ENCODE results near the gene OR51F1. TPM values are rescaled to one million over a fixed set of nuclear protein-coding genes. Genes with fewer than 3 reads are reported as not detected.

OR51F1 gene
- total and polyA plus RNA-seq, 2 of the 4 experiments (the other 2 are of a cell fraction), result not detected

- H3K36me3 ChIP-seq (ENCODE audit: control insufficient read depth, insufficient read depth, low read length), result no peaks in the 10 kb centered on the region
- no peak for ATAC-seq (ENCODE audit: low read depth)
- CTCF ChIA-PET, result no interaction called here
- no peaks in the 10 kb centered on the region; the same call in 1 of the 2 replicates for H3K27me3 ChIP-seq (ENCODE audit: control insufficient read depth, insufficient read depth, low read length)
- no TSS peak for BruUV-seq (replicated peaks)
- H3K56ac ChIP-seq (ENCODE audit: extremely low read depth, insufficient read depth, low read length), result no peak overlapping the region
- dilution Hi-C loops (cut with HindIII; ENCODE audit: low sequenced_read_pairs, unreplicated experiment) (no loop called here), intact Hi-C loops (cut with micrococcal nuclease) (no loop called here), in situ Hi-C loops (cut with MboI; ENCODE audit: low sequenced_read_pairs) (no loop called here)
- no peak overlapping the region for H4K91ac ChIP-seq (ENCODE audit: insufficient read depth, low read depth, low read length)
- no peak for DNase-seq
- H2AK5ac ChIP-seq (ENCODE audit: low read depth, low read length), result no peak overlapping the region
- TF ChIP-seq CHD1 (IDR thresholded peaks at IDR 0.05; ENCODE audit: low read depth, low read length) (no peak), RCOR1 (IDR thresholded peaks at IDR 0.05; ENCODE audit: insufficient replicate concordance, low read length) (no peak), MAFK (IDR thresholded peaks at IDR 0.05; ENCODE audit: low read depth, low read length) (no peak), MAZ (IDR thresholded peaks at IDR 0.05; ENCODE audit: borderline replicate concordance, low read depth, low read length) (no peak), NFE2L2 (IDR thresholded peaks at IDR 0.05; ENCODE audit: low read depth, low read length) (no peak), RFX5 (IDR thresholded peaks at IDR 0.05; ENCODE audit: low read depth, low read length) (no peak), ELK1 (IDR thresholded peaks at IDR 0.05; ENCODE audit: borderline replicate concordance, low read depth, low read length) (no peak), RAD21 (IDR thresholded peaks at IDR 0.05; ENCODE audit: low read length) (no peak), CEBPB (IDR thresholded peaks at IDR 0.05; ENCODE audit: low read depth, low read length) (no peak), USF2 (IDR thresholded peaks at IDR 0.05; ENCODE audit: low read depth, low read length) (no peak), CTCF (conservative IDR thresholded peaks at IDR 0.05; ENCODE audit: low read depth, low read length) (no peak), BHLHE40 (IDR thresholded peaks at IDR 0.05; ENCODE audit: low read depth, low read length) (no peak), MXI1 (IDR thresholded peaks at IDR 0.05; ENCODE audit: borderline replicate concordance, low read depth, low read length) (no peak), FOS (IDR thresholded peaks at IDR 0.05; ENCODE audit: low read depth, low read length) (no peak), POLR2A (IDR thresholded peaks at IDR 0.05; ENCODE audit: low read depth, low read length) (no peak), SMC3 (IDR thresholded peaks at IDR 0.05; ENCODE audit: low read depth, low read length) (no peak)
- H2AK9ac ChIP-seq (replicated peaks; ENCODE audit: low read depth, low read length, poor library complexity), result no peak overlapping the region
- H2BK15ac ChIP-seq (ENCODE audit: low read depth, low read length), result no peak overlapping the region
- no peak overlapping the region for H3K9ac ChIP-seq (ENCODE audit: low read depth, low read length)
- no peak overlapping the region for H3K18ac ChIP-seq (ENCODE audit: low read depth, low read length)
- H3K4me2 ChIP-seq (ENCODE audit: low read depth, low read length), result no peak overlapping the region
- no peaks in the 10 kb centered on the region for H3K9me3 ChIP-seq (ENCODE audit: control insufficient read depth, insufficient read depth, low read length)
- H3K27ac ChIP-seq (ENCODE audit: insufficient read depth, low read length), result no peak overlapping the region
- H3K4me1 ChIP-seq (ENCODE audit: control insufficient read depth, insufficient read depth, low read length), result no peaks in the 10 kb centered on the region
- H4K5ac ChIP-seq (ENCODE audit: low read depth, low read length), result no peak overlapping the region
- no peak overlapping the region for H4K8ac ChIP-seq (ENCODE audit: low read depth in 2 of 2, low read length in 2 of 2)
- no peaks in the 10 kb centered on the region for H3K9me1 ChIP-seq (ENCODE audit: insufficient read depth, low read length)
- no peak overlapping the region for H3K14ac ChIP-seq (replicated peaks; ENCODE audit: low read depth, low read length)
- no peaks in the 10 kb centered on the region for H4K20me1 ChIP-seq (ENCODE audit: insufficient read depth, low read length)
- H3K79me1 ChIP-seq (ENCODE audit: low read depth in 1 of 2, low read length in 2 of 2), result no peaks in the 10 kb centered on the region
- H2BK5ac ChIP-seq (ENCODE audit: low read depth, low read length, poor library complexity, severe bottlenecking), result no peak overlapping the region
- H2AFZ ChIP-seq (replicated peaks; ENCODE audit: low read length, poor library complexity), result no peak overlapping the region
- no peak overlapping the region for H2BK20ac ChIP-seq (ENCODE audit: low read depth, low read length)
- POLR2A ChIA-PET (ENCODE audit: unreplicated experiment), result no interaction called here
- WGBS, 2 experiments (ENCODE audit: extremely low coverage in 2 of 2, insufficient read length in 1 of 2), result 63% methylated on average over 2 of the region's 2 CpGs; no CpG with 5 or more reads in 1 of the 2 experiments
- no peak overlapping the region for H3K23ac ChIP-seq (ENCODE audit: low read depth, low read length)
- H3K4ac ChIP-seq (ENCODE audit: low read depth, low read length), result no peak overlapping the region
- H3K4me3 ChIP-seq (ENCODE audit: insufficient read depth, low read depth, low read length), result no peak overlapping the region
- H2BK120ac ChIP-seq (ENCODE audit: low read depth, low read length), result no peak overlapping the region
These were observed 6.6 kb downstream of the OR51F1 start for GRCh38 chr11:4763096-4763495.
